BLaER1 treated with 17β-estradiol and CSF1 and Interleukin-3, amounts not matched to agents 10 nM and 100 nM (cell line): ENCODE results near the gene CDH23.

ENCODE experiments used
- H3K27ac ChIP-seq, 11 experiments: shearing (Covaris generic); formaldehyde crosslinking; 2 replicates each; pipeline ENCODE4 v1.8.1; 2022
- H3K27me3 ChIP-seq, 11 experiments: shearing (Covaris generic); formaldehyde crosslinking; 2 replicates each; pipeline ENCODE4 v1.8.1; 2022
- H3K36me3 ChIP-seq, 11 experiments: shearing (Covaris generic); formaldehyde crosslinking; 2 replicates each; pipeline ENCODE4 v1.8.1; 2022
- H3K4me1 ChIP-seq, 10 experiments: shearing (Covaris generic); formaldehyde crosslinking; 2 replicates each; pipeline ENCODE4 v1.8.1; 2022
- H3K4me2 ChIP-seq, 11 experiments: shearing (Covaris generic); formaldehyde crosslinking; 2 replicates each; pipeline ENCODE4 v1.8.1; 2022
- H3K4me3 ChIP-seq, 10 experiments: shearing (Covaris generic); formaldehyde crosslinking; 2 replicates each; pipeline ENCODE4 v1.8.1; 2022
- H3K9ac ChIP-seq, 11 experiments: shearing (Covaris generic); formaldehyde crosslinking; 2 replicates each; pipeline ENCODE4 v1.8.1; 2022
- H3K9me3 ChIP-seq, 11 experiments: shearing (Covaris generic); formaldehyde crosslinking; replicated peaks in 1 of 11; 2 replicates each; pipeline ENCODE4 v1.8.1; 2022
- H4K20me1 ChIP-seq, 11 experiments: shearing (Covaris generic); formaldehyde crosslinking; 2 replicates each; pipeline ENCODE4 v1.8.1; 2022
- Cebpa-rat ChIP-seq, 11 experiments: shearing (Covaris generic); IDR thresholded peaks; 2 replicates each; pipeline ENCODE4 v1.8.1; 2022

CDH23 gene

GRCh38 chr10:71481746-71482410, 85.2 kb downstream of the CDH23 start:
- no peak for TF ChIP-seq Cebpa-rat (IDR thresholded peaks at IDR 0.05)
- Histone ChIP-seq H3K4me2 (no peak overlapping the region), H3K27ac (no peak overlapping the region), H3K36me3 (no peaks in the 10 kb centered on the region), H3K4me3 (no peak overlapping the region), H4K20me1 (no peaks in the 10 kb centered on the region), H3K9me3 (no peaks in the 10 kb centered on the region), H3K4me1 (peaks cover 0 to 15% (median 2%) of the 10 kb centered on the region in 10 experiments; a peak in 10 of 20 replicates), H3K27me3 (no peaks in the 10 kb centered on the region), H3K9ac (no peak overlapping the region)

GRCh38 chr10:71482620-71483019, 85.9 kb downstream of the CDH23 start:
- H3K9ac ChIP-seq = no peak overlapping the region
- TF ChIP-seq Cebpa-rat (IDR thresholded peaks at IDR 0.05) = no peak
- H3K27me3 ChIP-seq = no peaks in the 10 kb centered on the region

GRCh38 chr10:71483135-71483534, 86.4 kb downstream of the CDH23 start:
- Histone ChIP-seq H3K36me3 (no peaks in the 10 kb centered on the region), H3K4me2 (no peak overlapping the region), H4K20me1 (no peaks in the 10 kb centered on the region), H3K27me3 (no peaks in the 10 kb centered on the region), H3K9ac (no peak overlapping the region), H3K9me3 (peaks cover 0 to 4% (median 1%) of the 10 kb centered on the region in 11 experiments; a peak in 6 of 22 replicates), H3K27ac (no peak overlapping the region), H3K4me3 (no peak overlapping the region), H3K4me1 (peaks cover 0 to 12% (median 4%) of the 10 kb centered on the region in 10 experiments; a peak in 5 of 20 replicates)
- no peak for TF ChIP-seq Cebpa-rat (IDR thresholded peaks at IDR 0.05)

More at GRCh38 chr10:71482620-71483019, 85.9 kb downstream of the CDH23 start:
- Histone ChIP-seq H3K4me3 (no peak overlapping the region), H4K20me1 (no peaks in the 10 kb centered on the region), H3K9me3 (no peaks in the 10 kb centered on the region), H3K27ac (no peak overlapping the region), H3K4me2 (no peak overlapping the region), H3K36me3 (no peaks in the 10 kb centered on the region), H3K4me1 (peaks cover 0 to 12% (median 3%) of the 10 kb centered on the region in 10 experiments; a peak in 5 of 20 replicates)

GRCh38 chr10:71483885-71484751, 87.4 kb downstream of the CDH23 start:
- Histone ChIP-seq H3K4me2 (no peak overlapping the region), H3K4me3 (no peak overlapping the region), H3K27ac (no peak overlapping the region), H3K9me3 (peaks cover 5 to 14% (median 11%) of the 10 kb centered on the region in 11 experiments), H3K27me3 (no peaks in the 10 kb centered on the region), H3K4me1 (peaks cover 0 to 12% (median 4%) of the 10 kb centered on the region in 10 experiments; a peak in 5 of 20 replicates), H4K20me1 (no peaks in the 10 kb centered on the region), H3K36me3 (no peaks in the 10 kb centered on the region), H3K9ac (no peak overlapping the region)
- no peak for TF ChIP-seq Cebpa-rat (IDR thresholded peaks at IDR 0.05)

GRCh38 chr10:71486484-71487114, 89.9 kb downstream of the CDH23 start:
- Histone ChIP-seq H3K36me3 (no peaks in the 10 kb centered on the region), H3K27ac (no peak overlapping the region), H3K4me3 (no peak overlapping the region), H3K4me1 (peaks cover 0 to 5% (median 0%) of the 10 kb centered on the region in 10 experiments; a peak in 3 of 20 replicates), H3K4me2 (peak overlapping the region in 2 of 11 experiments; percentile 3 to 23; a peak in 1 of 22 replicates), H3K9me3 (peaks cover 13 to 22% (median 19%) of the 10 kb centered on the region in 11 experiments), H3K27me3 (no peaks in the 10 kb centered on the region), H3K9ac (no peak overlapping the region), H4K20me1 (no peaks in the 10 kb centered on the region)
- no peak for TF ChIP-seq Cebpa-rat (IDR thresholded peaks at IDR 0.05)

- Histone ChIP-seq H4K20me1 (no peaks in the 10 kb centered on the region), H3K9ac (no peak overlapping the region), H3K4me1 (peaks cover 0 to 5% (median 0%) of the 10 kb centered on the region in 10 experiments; a peak in 3 of 20 replicates), H3K27me3 (no peaks in the 10 kb centered on the region), H3K36me3 (no peaks in the 10 kb centered on the region), H3K4me2 (peak overlapping the region in 1 of 11 experiments; percentile 11; a peak in 1 of 22 replicates), H3K4me3 (no peak overlapping the region), H3K27ac (no peak overlapping the region), H3K9me3 (peaks cover 13 to 22% (median 19%) of the 10 kb centered on the region in 11 experiments)
- TF ChIP-seq Cebpa-rat (IDR thresholded peaks at IDR 0.05) = no peak
Measured at GRCh38 chr10:71487726-71488125, 91.0 kb downstream of the CDH23 start.

GRCh38 chr10:71489077-71489476, 92.4 kb downstream of the CDH23 start:
- Histone ChIP-seq H3K9me3 (peaks cover 13 to 22% (median 19%) of the 10 kb centered on the region in 11 experiments), H3K36me3 (no peaks in the 10 kb centered on the region), H3K4me2 (no peak overlapping the region), H3K4me3 (no peak overlapping the region), H3K9ac (no peak overlapping the region), H3K27me3 (no peaks in the 10 kb centered on the region), H3K4me1 (peaks cover 0 to 5% (median 1%) of the 10 kb centered on the region in 10 experiments; a peak in 4 of 20 replicates), H4K20me1 (no peaks in the 10 kb centered on the region), H3K27ac (no peak overlapping the region)
- TF ChIP-seq Cebpa-rat (IDR thresholded peaks at IDR 0.05) = no peak

- Histone ChIP-seq H3K9ac (no peak overlapping the region), H3K9me3 (peaks cover 13 to 22% (median 19%) of the 10 kb centered on the region in 11 experiments), H3K27me3 (no peaks in the 10 kb centered on the region), H3K36me3 (no peaks in the 10 kb centered on the region), H4K20me1 (no peaks in the 10 kb centered on the region), H3K27ac (no peak overlapping the region), H3K4me1 (peaks cover 0 to 17% (median 7%) of the 10 kb centered on the region in 10 experiments; a peak in 10 of 20 replicates), H3K4me2 (no peak overlapping the region), H3K4me3 (no peak overlapping the region)
- no peak for TF ChIP-seq Cebpa-rat (IDR thresholded peaks at IDR 0.05)
Measured at GRCh38 chr10:71492872-71493271, 96.2 kb downstream of the CDH23 start.

GRCh38 chr10:71493741-71494140, 97.0 kb downstream of the CDH23 start:
- no peaks in the 10 kb centered on the region for H3K27me3 ChIP-seq
- no peak overlapping the region for H3K4me3 ChIP-seq
- H3K9me3 ChIP-seq = peaks cover 10 to 13% (median 12%) of the 10 kb centered on the region in 11 experiments; a peak in 21 of 22 replicates
- no peak overlapping the region for H3K9ac ChIP-seq
- H3K4me1 ChIP-seq = peaks cover 0 to 17% (median 7%) of the 10 kb centered on the region in 10 experiments; a peak in 10 of 20 replicates
- no peaks in the 10 kb centered on the region for H3K36me3 ChIP-seq
- no peaks in the 10 kb centered on the region for H4K20me1 ChIP-seq
- no peak overlapping the region for H3K27ac ChIP-seq
- TF ChIP-seq Cebpa-rat (IDR thresholded peaks at IDR 0.05) = no peak
- no peak overlapping the region for H3K4me2 ChIP-seq
